SKM-1 (cell line): ENCODE data around the gene ARL15.

Experiments
- DNase-seq: peaks from one replicate; lab custom pipeline; 2025; ENCODE audit not compliant: unreplicated experiment; lab: John Stamatoyannopoulos, UW

Gene ARL15

GRCh38 chr5:54315736-54316528 lies 5.6 kb upstream of the ARL15 start:
- no peak for DNase-seq

GRCh38 chr5:54313311-54314270 lies 3.2 kb upstream of the ARL15 start:
- DNase-seq, result no peak

GRCh38 chr5:54312499-54312898 lies 2.1 kb upstream of the ARL15 start:
- DNase-seq, result no peak

GRCh38 chr5:54311176-54311677 lies 854 bp upstream of the ARL15 start:
- no peak for DNase-seq

DNA sequence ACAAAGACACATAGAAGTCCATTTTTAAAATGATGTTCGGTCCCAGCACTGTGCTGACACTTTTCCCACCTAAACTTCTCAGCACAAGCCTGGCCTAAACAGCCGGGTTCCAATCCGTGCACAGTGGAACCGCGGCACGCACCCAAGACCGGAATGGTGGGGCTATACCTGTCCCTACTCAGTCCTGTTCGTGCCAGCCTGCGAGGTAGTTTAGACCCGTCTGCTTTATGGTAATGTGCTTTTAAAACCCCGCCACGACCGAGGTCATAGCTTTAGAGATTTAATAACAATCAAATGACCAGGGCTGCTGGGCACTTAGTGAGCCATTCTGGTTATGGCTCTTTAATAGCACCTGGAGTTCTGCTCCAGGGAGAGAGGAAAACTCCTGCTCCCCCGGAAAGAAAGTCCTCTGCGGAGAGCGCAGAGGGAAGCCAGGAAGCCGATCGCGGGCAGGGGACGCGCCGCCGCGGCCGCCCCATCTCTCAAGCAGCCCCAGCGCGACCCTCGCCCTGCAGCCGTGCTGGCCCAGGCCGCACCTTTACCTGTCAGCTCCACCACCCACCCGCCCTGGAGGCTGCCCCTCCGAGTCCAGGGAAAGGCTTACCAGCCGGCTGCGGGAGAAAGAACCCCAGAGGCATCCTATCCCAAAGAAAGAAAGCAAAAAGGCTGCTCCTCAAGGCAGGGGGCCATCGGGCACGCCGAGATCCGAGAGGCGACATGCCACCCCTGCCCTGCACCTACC lies 511 bp downstream of the ARL15 start:
- no peak for DNase-seq

- no peak for DNase-seq
Measured at GRCh38 chr5:54309276-54309675, 1.1 kb downstream of the ARL15 start.

GRCh38 chr5:54307583-54307982 lies 2.8 kb downstream of the ARL15 start:
- no peak for DNase-seq

GRCh38 chr5:54306893-54307292 lies 3.5 kb downstream of the ARL15 start:
- DNase-seq, result no peak

GRCh38 chr5:54305737-54306136 lies 4.6 kb downstream of the ARL15 start:
- no peak for DNase-seq

- DNase-seq, result peak; percentile 77
Measured at GRCh38 chr5:54304040-54304439, 6.3 kb downstream of the ARL15 start.

DNA sequence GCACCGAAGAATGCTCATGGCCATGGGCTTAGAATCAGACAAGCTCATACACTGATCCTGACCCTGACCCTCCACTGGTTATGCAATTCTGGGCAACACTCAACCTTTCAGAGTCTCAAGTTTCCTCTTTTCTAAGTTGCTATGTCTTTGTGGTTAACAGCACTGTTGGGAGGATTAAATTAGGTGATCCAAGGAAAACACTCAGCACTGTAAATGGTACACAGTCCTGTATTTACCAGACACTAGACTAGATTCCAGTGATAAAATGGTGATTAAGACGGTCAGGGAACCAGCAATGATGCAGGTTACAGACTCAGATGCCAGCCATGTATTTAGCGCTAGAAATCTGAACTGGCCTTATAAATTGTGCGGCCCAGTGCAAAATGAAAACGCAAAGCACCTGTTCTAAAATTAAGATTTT lies 8.1 kb downstream of the ARL15 start:
- DNase-seq, result peak; percentile 80

GRCh38 chr5:54301849-54302248 lies 8.5 kb downstream of the ARL15 start:
- no peak for DNase-seq

GRCh38 chr5:54301220-54301619 lies 9.2 kb downstream of the ARL15 start:
- no peak for DNase-seq

DNA sequence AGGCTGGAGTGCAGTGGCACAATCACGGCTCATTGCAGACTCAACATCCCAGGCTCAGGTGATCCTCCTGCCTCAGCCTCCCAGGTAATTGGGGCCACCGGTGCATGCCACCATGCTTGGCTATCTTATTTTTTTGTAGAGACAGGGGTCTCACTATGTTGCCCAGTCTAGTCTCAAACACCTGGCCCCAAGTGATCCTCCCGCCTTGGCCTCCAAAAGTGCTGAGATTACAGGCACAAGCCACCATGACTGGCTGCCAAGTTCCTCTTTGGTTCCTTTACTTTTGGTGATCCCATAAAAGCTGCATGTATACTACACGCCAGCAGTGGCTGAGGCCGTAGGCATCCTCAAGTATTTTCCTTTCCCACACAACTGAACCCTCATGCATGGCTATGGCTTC lies 11.4 kb downstream of the ARL15 start:
- no peak for DNase-seq

- DNase-seq, result no peak
Measured at GRCh38 chr5:54296386-54296785, 14.0 kb downstream of the ARL15 start.

GRCh38 chr5:54295651-54296276 lies 14.6 kb downstream of the ARL15 start:
- peak; percentile 39 for DNase-seq

DNA sequence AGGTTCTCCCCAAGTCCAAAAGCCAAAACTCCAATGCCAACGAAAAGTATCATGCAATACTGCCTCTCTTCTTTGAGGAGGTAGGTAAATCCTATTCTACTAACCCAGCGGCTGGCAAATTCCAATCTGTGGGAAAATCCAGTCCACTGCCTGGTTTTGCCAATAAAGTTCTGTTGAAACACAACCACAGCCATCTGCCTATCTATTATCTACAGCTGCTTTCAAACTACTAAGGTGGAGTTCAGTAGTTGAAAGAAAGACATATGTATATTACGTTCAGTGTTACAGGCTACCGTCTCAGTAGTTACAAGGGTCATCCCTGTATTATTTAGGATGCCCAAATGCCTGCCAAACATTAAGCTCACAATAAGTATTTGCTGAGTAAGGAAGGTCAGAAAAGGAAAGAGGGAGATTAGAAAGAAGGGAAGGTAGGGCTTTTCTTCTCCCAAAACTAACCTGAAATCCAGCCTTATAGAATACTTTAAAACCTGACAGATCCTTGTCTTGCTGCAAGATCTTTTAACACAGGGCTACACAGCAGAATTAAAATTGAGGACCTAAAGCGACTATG lies 16.2 kb downstream of the ARL15 start:
- no peak for DNase-seq

DNA sequence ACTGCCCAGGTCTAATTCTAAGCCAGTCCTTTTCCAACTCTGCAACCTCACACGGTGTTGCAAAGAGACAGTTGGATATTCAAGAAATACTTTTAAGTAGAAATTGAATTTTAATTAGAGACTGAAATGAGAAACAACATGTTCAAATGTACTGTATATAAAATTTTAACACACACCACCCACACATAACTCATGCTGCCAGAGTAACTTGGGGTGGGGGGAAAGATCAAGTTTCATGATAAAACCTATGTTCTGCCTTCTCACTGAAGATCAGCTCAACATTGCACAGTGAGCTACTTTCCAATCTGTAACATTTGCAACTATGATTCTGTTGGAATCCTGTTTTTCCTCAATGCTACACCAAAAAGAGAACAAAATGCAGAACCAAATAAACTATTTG lies 17.5 kb downstream of the ARL15 start:
- no peak for DNase-seq

- DNase-seq, result no peak
Measured at GRCh38 chr5:54291498-54291897, 18.9 kb downstream of the ARL15 start.

GRCh38 chr5:54289769-54290168 lies 20.6 kb downstream of the ARL15 start:
- no peak for DNase-seq
